Kidney (tissue), 14 donors: Measurements from ENCODE around the gene CD300A. TPM values are rescaled to one million over a fixed set of nuclear protein-coding genes. Genes with fewer than 3 reads are reported as not detected.
A peak's percentile ranks its signal among the peaks of the same experiment; 100 is the strongest.

ENCODE experiments used
- DNase-seq, 5 donors: peaks; one replicate each; pipeline ENCODE4 v3.0.0-alpha.2; 2013 to 2020
- FAIRE-seq: peaks from 2 replicates; lab custom pipeline; 2012; peaks lifted over from hg19 to GRCh38; lab: Jason Lieb, UNC
- H3K27ac ChIP-seq, 2 donors: one replicate each; pipeline ENCODE4 v1.7.0; 2013; ENCODE audit warnings: low read depth in 2 of 2, low read length in 2 of 2, inconsistent platforms in 1 of 2
- H3K27me3 ChIP-seq: one replicate; pipeline ENCODE4 v1.7.1; 2013; ENCODE audit warnings: low read length, inconsistent platforms; ENCODE audit not compliant: control insufficient read depth, insufficient read depth
- H3K36me3 ChIP-seq, 3 donors: one replicate each; pipeline versions ENCODE4 v1.7.0 to v1.7.1; 2013; ENCODE audit warnings: low read length in 3 of 3, control low read depth in 1 of 3, inconsistent platforms in 1 of 3; ENCODE audit not compliant: insufficient read depth in 3 of 3, control insufficient read depth in 2 of 3
- H3K4me1 ChIP-seq, 3 donors: one replicate each; pipeline versions ENCODE4 v1.7.0 to v1.7.1; 2013; ENCODE audit warnings: low read length in 3 of 3, inconsistent platforms in 1 of 3, low read depth in 1 of 3; ENCODE audit not compliant: control insufficient read depth in 2 of 3, insufficient read depth in 2 of 3
- H3K4me3 ChIP-seq, 3 donors: one replicate each; pipeline versions ENCODE4 v1.7.0 to v1.8.1; 2013; ENCODE audit warnings: low read length in 3 of 3, control low read depth in 1 of 3, inconsistent platforms in 1 of 3
- H3K9ac ChIP-seq, 3 donors: one replicate each; pipeline versions ENCODE4 v1.7.0 to v1.7.1; 2013; ENCODE audit warnings: low read length in 3 of 3, control low read depth in 1 of 3, inconsistent platforms in 1 of 3
- H3K9me3 ChIP-seq, 3 donors: one replicate each; pipeline versions ENCODE4 v1.7.0 to v1.7.1; 2013; ENCODE audit warnings: low read length in 3 of 3, control low read depth in 1 of 3, inconsistent platforms in 1 of 3; ENCODE audit not compliant: control insufficient read depth in 2 of 3, insufficient read depth in 1 of 3
- CTCF ChIP-seq: IDR thresholded peaks from 3 replicates; pipeline ENCODE4 v1.5.1; 2012; ENCODE audit warnings: mild to moderate bottlenecking, moderate library complexity, borderline replicate concordance; ENCODE audit not compliant: insufficient read depth; ENCODE audit errors: extremely low read depth
- intact Hi-C: fragments of 100-400 bp; cut with DNase I; formaldehyde crosslinking; loops from one replicate; pipeline ENCODE4 v1.11.1; 2022
- polyA plus RNA-seq: library from polyadenylated mRNA; stranded (reverse); fragments of 350-450 nt; fragmentation: Illumina TruSeq; extraction: RNeasy Lipid Tissue Mini Kit (QIAGEN cat#74804); gene quantifications from one replicate; pipeline ENCODE4 v1.2.3, GENCODE V29; 2014; ENCODE audit warnings: low read depth, low replicate concordance; ENCODE audit not compliant: insufficient read depth
- total RNA-seq: library from RNA; stranded (reverse); fragmentation: NEBNext Ultra II Directional; extraction: Animal tissue kit (Norgen Biotek cat#: 25700); gene quantifications from one replicate; pipeline ENCODE4 v1.2.1, GENCODE V29; 2021
- donor health status: control.
- donor health status: control.
- donor health status: control.
- donor health status: control.
- donor health status: control.
- donor health status: DM: yes; HTN: yes; CAD: no.
- donor health status: Normal renal cell carcinoma (clear cell type).

CD300A gene
- total and polyA plus RNA-seq, 2 donors from 2014 or later: 3.1 to 8.2 TPM

GRCh38 chr17:74457820-74458166 is 8.6 kb upstream of the CD300A start:
- Histone ChIP-seq H3K27me3 (no peaks in the 10 kb centered on the region), H3K27ac (no peak overlapping the region), H3K9me3 (no peaks in the 10 kb centered on the region), H3K4me3 (no peak overlapping the region), H3K36me3 (no peaks in the 10 kb centered on the region), H3K4me1 (peaks cover 0 to 23% (median 7%) of the 10 kb centered on the region in 3 donors), H3K9ac (no peak overlapping the region)
- DNase-seq (peak in 1 of 5 donors; percentile 85), FAIRE-seq (no peak)
- intact Hi-C loops: loop anchor here (5.0 kb wide), 1 partner anchor 80 kb away; no protein-coding TSS in a partner anchor
- TF ChIP-seq CTCF: no peak

GRCh38 chr17:74458835-74459234 is 7.6 kb upstream of the CD300A start:
- H3K27me3 ChIP-seq: no peaks in the 10 kb centered on the region
- TF ChIP-seq CTCF: no peak
- intact Hi-C loops: loop anchor here (5.0 kb wide), 1 partner anchor 82 kb away; no protein-coding TSS in a partner anchor
- H3K36me3 ChIP-seq: no peaks in the 10 kb centered on the region
- no peaks in the 10 kb centered on the region for H3K9me3 ChIP-seq
- no peak for DNase-seq
- no peak overlapping the region for H3K4me3 ChIP-seq
- H3K4me1 ChIP-seq: peaks cover 0 to 14% (median 0%) of the 10 kb centered on the region in 3 donors
- H3K27ac ChIP-seq: no peak overlapping the region
- H3K9ac ChIP-seq: no peak overlapping the region
- FAIRE-seq: no peak

GRCh38 chr17:74459622-74460021 is 6.8 kb upstream of the CD300A start:
- intact Hi-C loops: loop anchor here (5.0 kb wide), 1 partner anchor 82 kb away; no protein-coding TSS in a partner anchor

More at GRCh38 chr17:74459622-74460021, 6.8 kb upstream of the CD300A start:
- H3K36me3 ChIP-seq: no peaks in the 10 kb centered on the region
- no peak for FAIRE-seq
- no peaks in the 10 kb centered on the region for H3K27me3 ChIP-seq
- H3K27ac ChIP-seq: no peak overlapping the region
- no peak overlapping the region for H3K4me3 ChIP-seq
- no peak overlapping the region for H3K9ac ChIP-seq
- H3K9me3 ChIP-seq: no peaks in the 10 kb centered on the region
- DNase-seq: no peak
- peaks cover 0 to 10% (median 0%) of the 10 kb centered on the region in 3 donors for H3K4me1 ChIP-seq
- TF ChIP-seq CTCF: no peak
